Rectal smooth muscle tissue (tissue), 1 donor: ENCODE results near the gene ATRX.
"Not testable (repeated sequence)": the region's sequence is repeated elsewhere in the genome, so short reads cannot be mapped to it uniquely, and the experiment has no call there.

Experiments used
- H3K27ac ChIP-seq: one replicate; pipeline ENCODE4 v1.7.0; 2013; ENCODE audit warnings: low read depth, low read length, inconsistent platforms
- H3K27me3 ChIP-seq: one replicate; pipeline ENCODE4 v1.7.0; 2013; ENCODE audit warnings: low read length; ENCODE audit not compliant: control insufficient read depth, insufficient read depth
- H3K36me3 ChIP-seq: one replicate; pipeline ENCODE4 v1.7.0; 2013; ENCODE audit warnings: low read length; ENCODE audit not compliant: control insufficient read depth, insufficient read depth
- H3K4me1 ChIP-seq: one replicate; pipeline ENCODE4 v1.7.0; 2013; ENCODE audit warnings: low read length; ENCODE audit not compliant: control insufficient read depth, insufficient read depth
- H3K4me3 ChIP-seq: one replicate; pipeline ENCODE4 v1.7.0; 2013; ENCODE audit warnings: low read length
- H3K9ac ChIP-seq: one replicate; pipeline ENCODE4 v1.7.0; 2013; ENCODE audit warnings: low read length

The ATRX gene

DNA sequence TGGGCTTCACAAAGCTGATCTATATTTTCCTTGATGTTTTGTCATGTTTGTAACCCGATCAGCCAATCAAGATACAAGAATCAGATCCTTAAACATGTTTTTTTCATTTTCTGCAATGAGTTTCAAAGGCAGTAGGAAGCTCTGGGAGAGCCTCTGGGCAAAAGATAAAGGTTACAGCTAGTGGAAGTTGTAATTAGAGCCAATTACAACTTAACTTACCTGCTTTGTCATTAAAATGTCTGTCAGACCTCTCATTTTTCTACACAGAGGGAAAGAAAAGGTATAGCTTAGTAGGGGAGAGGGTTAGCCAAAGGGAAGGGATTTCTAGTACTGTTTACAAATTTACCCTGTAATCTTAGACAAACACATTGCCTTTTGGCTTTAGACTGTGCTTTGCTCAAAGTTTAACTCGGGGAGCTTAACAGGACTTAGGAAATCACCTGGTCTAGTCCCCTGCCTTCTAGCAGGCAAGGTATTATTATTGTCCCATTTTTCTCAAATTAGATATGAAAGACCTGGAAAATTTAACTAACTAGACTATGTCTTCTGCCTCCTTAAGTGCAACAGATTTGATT, 283.0 kb downstream of the ATRX start:
- H3K9ac ChIP-seq, result no peak overlapping the region
- H3K4me3 ChIP-seq, result no peak overlapping the region
- H3K27ac ChIP-seq, result no peak overlapping the region
- no peaks in the 10 kb centered on the region for H3K27me3 ChIP-seq
- no peaks in the 10 kb centered on the region for H3K4me1 ChIP-seq
- no peaks in the 10 kb centered on the region for H3K36me3 ChIP-seq

DNA sequence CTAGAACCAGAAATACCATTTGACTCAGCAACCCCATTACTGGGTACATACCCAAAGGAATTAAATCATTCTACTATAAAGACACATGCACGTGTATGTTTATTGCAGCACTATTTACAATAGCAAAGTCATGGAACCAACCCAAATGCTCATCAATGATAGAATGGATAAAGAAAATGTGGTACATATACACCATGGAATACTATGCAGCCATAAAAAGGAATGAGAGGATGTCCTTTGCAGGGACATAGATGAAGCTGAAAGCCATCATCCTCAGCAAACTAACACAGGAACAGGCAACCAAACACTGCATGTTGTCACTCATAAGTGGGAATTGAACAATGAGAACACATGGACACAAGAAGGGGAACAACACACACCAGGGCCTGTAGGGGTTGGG, 285.9 kb downstream of the ATRX start:
- H3K4me3 ChIP-seq, H3K27me3 ChIP-seq, H3K9ac ChIP-seq, H3K36me3 ChIP-seq, H3K4me1 ChIP-seq, H3K27ac ChIP-seq: not testable (repeated sequence)

GRCh38 chrX:77493677-77494553, 292.1 kb downstream of the ATRX start:
- Histone ChIP-seq H3K36me3 (no peaks in the 10 kb centered on the region), H3K4me3 (no peak overlapping the region), H3K27ac (no peak overlapping the region), H3K27me3 (no peaks in the 10 kb centered on the region), H3K9ac (no peak overlapping the region), H3K4me1 (no peaks in the 10 kb centered on the region)

DNA sequence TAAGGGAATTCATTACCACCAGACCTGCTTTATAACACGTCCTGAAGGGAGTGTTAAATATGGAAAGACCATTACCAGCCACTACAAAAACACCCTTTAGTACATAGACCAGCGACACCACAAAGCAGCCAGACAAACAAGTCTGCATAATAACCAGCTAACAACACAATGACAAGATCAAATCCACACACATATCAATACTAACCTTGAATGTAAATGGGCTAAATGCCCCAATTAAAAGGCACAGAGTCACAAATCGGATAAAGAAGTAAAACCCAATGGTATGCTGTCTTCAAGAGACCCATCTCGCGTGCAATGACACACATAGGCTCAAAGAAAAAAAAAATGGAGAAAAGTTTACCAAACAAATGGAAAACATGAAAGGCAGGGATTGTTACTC, 302.0 kb downstream of the ATRX start:
- H3K27me3 ChIP-seq, result no peaks in the 10 kb centered on the region
- H3K36me3 ChIP-seq, result no peaks in the 10 kb centered on the region
- H3K4me3 ChIP-seq, result no peak overlapping the region
- no peak overlapping the region for H3K9ac ChIP-seq
- no peak overlapping the region for H3K27ac ChIP-seq
- no peaks in the 10 kb centered on the region for H3K4me1 ChIP-seq

- H3K27ac ChIP-seq, result no peak overlapping the region
- no peaks in the 10 kb centered on the region for H3K4me1 ChIP-seq
- no peaks in the 10 kb centered on the region for H3K27me3 ChIP-seq
- H3K4me3 ChIP-seq, result no peak overlapping the region
- H3K9ac ChIP-seq, result no peak overlapping the region
- no peaks in the 10 kb centered on the region for H3K36me3 ChIP-seq
Observed at GRCh38 chrX:77455437-77455836, 330.6 kb downstream of the ATRX start.
